ENCODE results near the gene PPIE.
A peak's percentile ranks its signal among the peaks of the same experiment; 100 is the strongest.

The PPIE gene

GRCh38 chr1:39720094-39720999, 18.3 kb upstream of the PPIE start:
- TF ChIP-seq CTCF (IDR thresholded peaks at IDR 0.05; ENCODE audit: borderline replicate concordance, extremely low read depth, low read length, poor library complexity, severe bottlenecking) (peak; percentile 81), EZH2 (IDR thresholded peaks at IDR 0.05; ENCODE audit: borderline replicate concordance, low read depth, low read length, severe bottlenecking) (no peak)
- Histone ChIP-seq H3K4me1 (ENCODE audit: insufficient read depth, low read length) (no peaks in the 10 kb centered on the region), H3K9me3 (ENCODE audit: insufficient read depth, low read length, severe bottlenecking) (no peaks in the 10 kb centered on the region), H3K27me3 (ENCODE audit: insufficient read depth, low read length, poor library complexity) (peaks cover 24% of the 10 kb centered on the region), H4K20me1 (ENCODE audit: insufficient read depth, low read length) (no peaks in the 10 kb centered on the region; the same call in 1 of the 2 replicates), H2AFZ (ENCODE audit: low read depth, low read length) (no peak overlapping the region), H3K9ac (ENCODE audit: low read depth, low read length) (no peak overlapping the region), H3K4me2 (ENCODE audit: insufficient read depth, low read length) (no peak overlapping the region), H3K79me2 (ENCODE audit: insufficient read depth, low read length) (no peaks in the 10 kb centered on the region), H3K36me3 (ENCODE audit: insufficient read depth, low read length) (no peaks in the 10 kb centered on the region), H3K27ac (ENCODE audit: low read length) (no peak overlapping the region), H3K4me3 (ENCODE audit: low read depth in 1 of 2, low read length in 2 of 2) (no peak overlapping the region)
- DNase-seq (no peak), ATAC-seq (ENCODE audit: insufficient read depth, low read depth) (peak; percentile 56; the same call in 2 of the 3 replicates)

GRCh38 chr1:39721664-39722063, 17.0 kb upstream of the PPIE start:
- Histone ChIP-seq H3K27me3 (ENCODE audit: insufficient read depth, low read length, poor library complexity) (peaks cover 25% of the 10 kb centered on the region), H3K4me2 (ENCODE audit: insufficient read depth, low read length) (no peak overlapping the region), H3K27ac (ENCODE audit: low read length) (no peak overlapping the region), H3K4me3 (ENCODE audit: low read depth in 1 of 2, low read length in 2 of 2) (no peak overlapping the region), H4K20me1 (ENCODE audit: insufficient read depth, low read length) (no peaks in the 10 kb centered on the region; the same call in 1 of the 2 replicates), H3K79me2 (ENCODE audit: insufficient read depth, low read length) (no peaks in the 10 kb centered on the region), H2AFZ (ENCODE audit: low read depth, low read length) (no peak overlapping the region), H3K4me1 (ENCODE audit: insufficient read depth, low read length) (no peaks in the 10 kb centered on the region), H3K36me3 (ENCODE audit: insufficient read depth, low read length) (no peaks in the 10 kb centered on the region), H3K9me3 (ENCODE audit: insufficient read depth, low read length, severe bottlenecking) (no peaks in the 10 kb centered on the region), H3K9ac (ENCODE audit: low read depth, low read length) (no peak overlapping the region)
- no peak for TF ChIP-seq EZH2 (IDR thresholded peaks at IDR 0.05; ENCODE audit: borderline replicate concordance, low read depth, low read length, severe bottlenecking)
- TF ChIP-seq CTCF (IDR thresholded peaks at IDR 0.05; ENCODE audit: borderline replicate concordance, extremely low read depth, low read length, poor library complexity, severe bottlenecking), result no peak
- ATAC-seq (ENCODE audit: insufficient read depth, low read depth), result no peak
- DNase-seq, result no peak

- Histone ChIP-seq H3K27ac (ENCODE audit: low read length) (no peak overlapping the region), H3K4me3 (ENCODE audit: low read depth in 1 of 2, low read length in 2 of 2) (no peak overlapping the region), H3K4me2 (ENCODE audit: insufficient read depth, low read length) (no peak overlapping the region), H3K4me1 (ENCODE audit: insufficient read depth, low read length) (no peaks in the 10 kb centered on the region), H3K9ac (ENCODE audit: low read depth, low read length) (no peak overlapping the region), H3K9me3 (ENCODE audit: insufficient read depth, low read length, severe bottlenecking) (no peaks in the 10 kb centered on the region), H4K20me1 (ENCODE audit: insufficient read depth, low read length) (no peaks in the 10 kb centered on the region; the same call in 1 of the 2 replicates), H3K27me3 (ENCODE audit: insufficient read depth, low read length, poor library complexity) (peaks cover 28% of the 10 kb centered on the region), H2AFZ (ENCODE audit: low read depth, low read length) (no peak overlapping the region), H3K79me2 (ENCODE audit: insufficient read depth, low read length) (no peaks in the 10 kb centered on the region), H3K36me3 (ENCODE audit: insufficient read depth, low read length) (no peaks in the 10 kb centered on the region)
- ATAC-seq (ENCODE audit: insufficient read depth, low read depth) (no peak), DNase-seq (no peak)
- TF ChIP-seq EZH2 (IDR thresholded peaks at IDR 0.05; ENCODE audit: borderline replicate concordance, low read depth, low read length, severe bottlenecking) (no peak), CTCF (IDR thresholded peaks at IDR 0.05; ENCODE audit: borderline replicate concordance, extremely low read depth, low read length, poor library complexity, severe bottlenecking) (no peak)
Observed at GRCh38 chr1:39722495-39722894, 16.2 kb upstream of the PPIE start.
